Stimulated activated CD8-positive, alpha-beta memory T cell treated with anti-CD3 and anti-CD28 coated beads, Interleukin-12 subunit alpha, Interleukin-12 subunit beta, amount 100 ng/mL, for 24 hours (primary cell): Measurements from ENCODE around the gene GMEB2.
A peak's percentile ranks its signal among the peaks of the same experiment; 100 is the strongest.
"Not testable (repeated sequence)": the region's sequence is repeated elsewhere in the genome, so short reads cannot be mapped to it uniquely, and the experiment has no call there.

Experiments used
- DNase-seq: peaks from one replicate; pipeline ENCODE4 v3.0.0-alpha.2; 2020; ENCODE audit errors: extremely low read depth

Gene GMEB2

DNA sequence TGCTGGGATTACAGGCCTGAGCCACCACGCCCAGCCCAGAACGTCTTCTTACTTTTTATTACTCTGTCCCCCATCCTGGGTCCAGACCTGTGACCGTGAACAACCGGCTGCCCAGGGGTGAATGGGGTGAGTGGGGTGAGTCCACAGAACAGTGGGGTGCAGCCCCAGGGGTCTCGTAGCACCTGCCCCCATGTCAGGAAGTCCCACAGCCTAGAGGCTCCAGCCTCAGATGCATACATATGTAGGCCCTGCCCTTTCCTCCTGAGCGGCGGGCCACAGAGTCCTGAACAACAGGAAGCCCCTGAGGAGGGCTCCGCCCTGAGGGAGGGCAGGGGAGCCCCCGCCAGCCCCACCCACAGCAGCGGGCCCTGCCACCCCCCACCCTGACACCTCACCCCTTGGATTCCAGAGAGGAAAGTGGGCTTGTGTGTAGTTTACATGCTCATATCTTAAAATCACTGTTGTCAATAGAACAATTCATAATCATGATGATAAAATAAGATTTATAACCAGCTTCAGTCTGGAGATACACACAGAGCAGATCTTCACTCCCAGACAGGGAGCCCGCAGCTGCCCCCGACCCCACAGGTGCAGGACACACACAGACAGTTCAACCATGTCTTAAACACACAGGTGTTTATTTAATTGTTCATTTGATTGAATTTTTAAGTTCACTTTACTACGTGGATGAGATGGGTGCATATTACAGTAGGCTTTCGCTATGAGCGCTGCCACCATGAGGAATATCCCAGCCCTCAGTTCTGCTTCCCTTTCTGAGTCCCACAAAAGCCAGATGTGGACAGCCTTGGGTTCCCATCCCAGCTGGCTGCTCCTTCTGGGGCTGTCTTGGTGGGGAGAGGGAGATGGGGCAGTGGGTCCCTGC, 12.4 kb upstream of the GMEB2 start:
- no peak for DNase-seq

DNA sequence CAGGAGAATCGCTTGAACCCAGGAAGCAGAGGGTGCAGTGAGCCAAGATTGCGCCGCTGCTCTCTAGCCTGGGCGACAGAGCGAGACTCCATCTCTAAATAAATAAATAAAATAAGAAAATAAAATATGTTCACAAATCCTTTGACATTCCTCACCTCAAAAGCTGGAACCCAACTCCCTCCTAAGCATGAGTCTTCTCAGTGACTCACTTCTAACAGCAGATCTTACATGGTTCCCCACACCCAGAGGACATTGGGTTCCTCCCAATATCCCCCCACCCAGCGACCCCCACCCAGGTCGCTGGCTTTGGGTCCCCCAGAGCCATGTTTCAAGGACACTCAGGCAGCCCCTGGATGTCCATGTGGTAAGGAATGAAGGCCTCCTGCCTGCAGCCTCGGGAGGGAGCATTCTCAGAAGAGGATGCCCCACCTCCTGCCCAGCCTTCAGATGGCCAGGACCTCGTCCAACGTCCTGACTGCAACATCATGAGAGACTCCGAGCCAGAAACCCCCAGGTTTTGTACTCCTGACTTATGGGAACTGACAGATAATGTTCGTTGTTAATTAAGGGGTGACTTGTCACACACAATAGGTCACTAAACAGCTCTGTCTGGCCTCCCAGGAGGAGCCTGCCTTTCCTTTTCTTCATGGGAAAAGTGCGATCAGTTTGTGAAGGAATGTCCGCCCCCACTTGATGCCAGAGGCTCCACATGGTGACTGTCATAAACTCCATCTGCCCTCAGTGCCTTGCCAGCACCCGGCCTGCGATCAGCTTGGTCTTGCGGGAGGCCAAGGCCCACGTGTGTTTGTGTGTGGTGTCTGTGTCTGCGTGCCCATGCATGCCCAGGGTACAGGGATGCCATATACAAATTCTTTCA, 10.1 kb upstream of the GMEB2 start:
- DNase-seq, result no peak

DNA sequence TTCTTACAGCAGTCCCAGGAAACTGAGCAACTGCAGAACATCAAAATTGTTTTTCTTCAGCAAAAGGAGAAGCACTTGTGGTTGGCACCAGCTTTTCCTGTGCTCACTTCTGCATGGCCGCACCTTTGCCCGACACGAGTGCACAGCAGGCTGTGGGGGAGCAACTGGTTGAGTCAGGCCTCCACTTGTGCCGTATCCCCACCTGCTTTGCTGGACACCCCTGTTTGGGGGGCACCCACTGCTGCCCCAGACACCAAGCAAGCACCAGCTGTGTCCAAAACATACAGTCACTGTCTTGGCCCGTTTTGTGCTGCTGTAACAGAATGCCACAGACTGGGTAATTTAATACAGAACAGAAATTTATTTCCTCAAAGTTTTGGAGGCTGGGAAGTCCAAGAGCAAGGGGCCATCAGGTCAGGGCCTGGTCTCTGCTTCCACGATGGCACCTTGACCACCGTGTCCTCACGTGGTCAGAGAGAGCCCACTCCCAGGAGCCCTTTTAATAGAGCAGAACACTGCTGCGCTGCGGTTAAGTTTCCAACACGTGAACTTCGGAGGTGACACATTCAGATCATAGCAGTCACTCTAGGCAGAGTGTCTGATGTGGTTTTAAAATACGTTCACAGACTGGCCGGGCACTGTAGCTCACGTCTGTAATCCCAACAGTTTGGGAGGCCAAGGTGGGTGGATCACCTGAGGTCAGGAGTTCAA, 8.7 kb upstream of the GMEB2 start:
- no peak for DNase-seq

DNA sequence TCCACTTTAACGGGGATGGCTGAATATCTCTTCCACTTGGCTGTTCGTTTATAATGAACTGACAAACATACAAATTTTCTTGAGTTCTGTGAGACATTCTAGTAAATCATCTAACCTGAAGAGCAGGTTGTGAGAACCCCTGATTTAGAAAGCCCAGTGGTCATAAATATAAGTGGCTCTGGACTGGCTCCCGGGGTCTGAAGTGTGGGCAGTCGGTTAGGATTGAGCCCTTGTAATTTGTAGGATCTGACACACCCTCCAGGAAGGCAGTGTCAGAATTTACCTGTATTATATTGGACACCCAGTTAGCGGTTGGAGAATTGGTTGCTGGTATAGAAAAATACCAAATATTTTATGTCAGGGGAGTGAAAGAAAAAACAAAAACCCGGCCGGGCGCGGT, 6.8 kb upstream of the GMEB2 start:
- no peak for DNase-seq

DNA sequence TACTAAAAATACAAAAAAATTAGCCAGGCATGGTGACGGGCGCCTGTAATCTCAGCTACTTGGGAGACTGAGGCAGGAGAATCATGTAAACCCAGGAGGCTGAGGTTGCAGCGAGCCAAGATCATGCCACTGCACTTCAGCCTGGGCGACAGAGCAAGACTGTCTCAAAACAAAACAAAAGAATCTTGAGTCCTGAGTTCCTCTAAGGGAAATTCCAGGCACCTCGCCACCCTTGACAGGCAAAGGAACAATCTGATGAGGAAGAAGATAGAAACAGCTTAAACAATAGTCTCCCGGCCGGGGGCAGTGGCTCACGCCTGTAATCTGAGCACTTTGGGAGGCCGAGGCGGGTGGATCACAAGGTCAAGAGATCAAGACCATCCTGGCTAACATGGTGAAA, 4.5 kb upstream of the GMEB2 start:
- DNase-seq, result not testable (repeated sequence)

DNA sequence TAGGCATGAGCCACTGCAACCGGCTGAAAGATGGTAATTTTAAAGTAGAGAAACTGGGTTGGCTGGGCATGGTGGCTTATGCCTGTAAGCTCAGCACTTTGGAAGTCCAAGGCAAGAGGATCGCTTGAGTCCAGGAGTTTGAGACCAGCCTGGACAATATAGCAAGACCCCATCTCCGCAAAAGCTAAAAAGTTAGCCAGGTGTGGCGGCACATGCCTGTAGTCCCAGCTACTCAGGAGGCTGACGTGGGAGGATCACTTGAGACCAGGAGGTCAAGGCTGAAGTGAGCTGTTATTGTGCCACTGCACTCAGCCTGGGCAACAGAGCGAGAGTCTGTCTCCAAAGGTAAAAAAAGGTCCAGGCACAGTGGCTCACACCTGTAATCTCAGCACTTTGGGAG, 4.1 kb upstream of the GMEB2 start:
- DNase-seq, result not testable (repeated sequence)

DNA sequence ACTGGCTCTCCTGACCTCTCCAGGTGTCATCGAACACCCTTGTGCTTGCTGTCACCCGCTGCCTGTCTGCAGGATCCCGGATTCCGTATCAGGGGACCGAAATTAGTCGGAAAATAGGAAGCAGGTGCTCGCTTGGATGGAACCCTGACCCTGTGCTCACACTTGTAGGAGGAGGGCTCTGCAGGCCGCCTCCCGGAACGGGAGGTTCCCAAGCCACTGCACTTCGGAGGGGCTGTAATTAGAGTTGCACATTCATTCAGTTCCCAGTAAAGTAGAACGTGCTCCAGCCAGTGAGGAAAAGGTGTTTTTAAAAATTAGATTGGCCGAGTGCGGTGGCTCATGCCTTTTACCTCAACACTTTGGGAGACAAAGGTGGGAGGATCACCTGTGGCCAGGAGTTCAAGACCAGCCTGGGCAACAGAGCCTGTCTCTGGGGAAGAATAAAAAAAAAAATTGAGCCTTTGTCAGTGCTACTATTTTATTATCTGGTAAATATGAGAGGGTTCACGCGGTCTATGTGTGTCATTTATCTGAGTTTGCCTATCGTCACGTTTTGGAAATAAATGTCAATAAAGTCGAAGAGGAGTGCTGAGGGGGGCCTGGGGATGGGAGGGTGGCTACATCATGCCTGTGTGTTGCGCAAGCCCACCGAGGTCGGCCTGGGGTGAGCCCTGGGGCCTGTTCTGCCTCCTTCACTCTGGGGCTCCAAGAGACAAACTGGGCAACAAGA, 1.5 kb upstream of the GMEB2 start:
- DNase-seq, result no peak

DNA sequence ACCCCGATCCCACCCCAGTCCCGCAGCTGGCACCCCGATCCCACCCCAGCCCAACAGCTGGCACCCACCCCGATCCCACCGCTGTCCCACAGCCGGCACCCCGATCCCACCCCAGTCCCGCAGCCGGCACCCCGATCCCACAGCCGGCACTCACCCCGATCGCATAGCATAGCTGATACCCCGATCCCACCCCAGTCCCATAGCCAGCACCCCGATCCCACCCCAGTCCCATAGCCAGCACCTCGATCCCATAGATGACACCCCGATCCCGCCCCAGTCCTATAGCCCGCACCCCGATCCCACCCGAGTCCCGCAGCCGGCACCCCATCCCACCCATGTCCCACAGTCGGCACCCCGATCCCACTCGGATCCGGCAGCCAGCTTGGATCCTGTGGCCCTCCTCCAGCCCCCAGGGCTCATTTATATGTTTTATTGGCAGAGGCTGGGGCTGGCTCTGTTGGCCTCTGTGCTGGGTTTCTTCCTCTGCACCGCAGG, 897 bp upstream of the GMEB2 start:
- no peak for DNase-seq

DNA sequence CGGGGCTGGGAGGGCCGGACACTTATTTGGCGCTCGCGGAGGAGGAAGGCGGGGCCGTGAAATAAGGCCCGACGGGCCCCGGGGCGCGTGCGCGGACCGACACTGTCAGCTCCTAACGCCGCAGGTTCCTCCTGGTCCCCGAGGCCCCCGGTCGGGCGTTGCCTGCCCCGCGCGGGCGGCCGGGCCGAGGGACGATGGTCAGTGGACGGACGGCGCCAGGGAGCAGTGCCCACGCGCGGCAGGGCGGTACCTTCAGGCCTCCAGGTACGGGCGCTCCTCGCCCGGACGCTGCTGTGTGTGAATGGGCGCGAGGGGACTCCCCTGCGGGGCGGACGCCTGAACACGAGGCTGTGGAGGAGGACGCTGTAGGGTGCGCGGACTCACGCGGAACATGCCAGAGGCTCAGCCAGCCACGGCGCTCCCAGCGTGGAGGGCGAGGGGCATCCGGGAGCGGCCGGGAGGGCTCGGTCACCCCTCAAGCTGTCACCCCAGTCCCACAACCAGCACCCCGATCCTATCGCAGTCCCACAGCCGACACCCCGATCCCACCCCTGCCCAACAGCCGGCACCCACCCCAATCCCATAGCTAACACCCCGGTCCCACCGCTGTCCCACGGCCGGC, 339 bp upstream of the GMEB2 start:
- DNase-seq, result peak; percentile 85

DNA sequence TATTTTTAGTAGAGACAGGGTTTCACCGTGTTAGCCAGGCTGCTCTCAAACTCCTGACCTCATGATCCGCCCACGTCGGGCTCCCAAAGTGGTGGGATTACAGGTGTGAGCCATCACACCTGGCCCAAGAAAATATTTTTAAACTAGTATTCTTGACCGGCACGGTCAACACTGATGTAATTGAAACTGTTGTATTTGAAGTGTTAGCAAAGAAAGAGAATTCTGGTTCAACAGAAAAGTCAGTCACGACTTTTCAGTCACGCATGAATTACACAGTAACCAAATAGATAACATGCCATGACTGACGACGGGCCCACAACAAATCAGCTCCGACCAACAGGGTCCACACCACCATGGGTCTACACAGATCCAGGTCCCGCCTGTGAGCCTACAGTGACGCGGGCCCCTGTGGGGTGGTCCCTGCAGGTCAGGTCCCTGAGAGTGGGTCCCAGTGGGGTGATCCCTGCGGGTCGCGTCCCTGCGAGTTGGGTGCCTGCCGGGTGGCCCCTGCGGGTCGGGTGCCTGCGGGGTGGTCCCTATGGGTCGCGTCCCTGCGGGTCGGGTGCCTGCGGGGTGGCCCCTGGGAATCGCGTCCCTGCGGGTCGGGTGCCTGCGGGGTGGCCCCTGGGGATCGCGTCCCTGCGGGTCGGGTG, 1.0 kb downstream of the GMEB2 start:
- DNase-seq, result no peak

DNA sequence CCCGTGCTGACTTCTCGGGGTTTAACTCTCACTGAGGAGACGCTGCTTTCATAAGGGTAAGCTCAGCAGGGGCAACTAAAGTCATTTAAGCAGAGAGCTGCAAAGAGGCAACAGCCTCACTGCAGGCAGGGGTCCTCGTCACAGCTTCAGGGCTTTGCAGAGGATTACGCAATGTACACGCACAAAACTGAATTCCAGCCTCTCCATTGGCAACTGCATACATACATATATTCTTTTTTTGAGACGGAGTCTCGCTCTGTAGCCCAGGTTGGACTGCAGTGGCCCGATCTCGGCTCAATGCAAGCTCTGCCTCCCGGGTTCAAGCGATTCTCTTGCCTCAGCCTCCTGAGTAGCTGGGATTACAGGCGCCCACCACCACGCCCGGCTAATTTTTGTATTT, 2.4 kb downstream of the GMEB2 start:
- DNase-seq, result no peak

DNA sequence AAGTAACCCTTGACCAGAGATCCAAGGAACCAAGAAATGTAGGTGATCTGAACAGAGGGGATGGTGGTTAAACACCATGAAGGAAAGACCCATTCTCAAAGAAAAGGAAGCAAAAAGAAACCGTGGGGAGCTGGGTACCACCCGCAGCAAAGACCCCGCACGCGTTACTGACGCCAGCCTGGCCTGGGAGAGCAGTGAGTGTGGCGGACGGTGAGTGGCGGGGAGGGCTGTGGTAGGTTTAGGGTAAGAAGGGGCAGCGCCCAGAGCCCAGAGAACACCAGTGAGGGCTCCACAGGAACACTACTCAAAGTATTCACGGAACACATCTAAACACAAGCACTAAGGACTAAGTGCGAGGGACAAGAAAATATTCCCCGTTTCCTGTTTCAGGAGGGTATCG, 4.2 kb downstream of the GMEB2 start:
- no peak for DNase-seq

DNA sequence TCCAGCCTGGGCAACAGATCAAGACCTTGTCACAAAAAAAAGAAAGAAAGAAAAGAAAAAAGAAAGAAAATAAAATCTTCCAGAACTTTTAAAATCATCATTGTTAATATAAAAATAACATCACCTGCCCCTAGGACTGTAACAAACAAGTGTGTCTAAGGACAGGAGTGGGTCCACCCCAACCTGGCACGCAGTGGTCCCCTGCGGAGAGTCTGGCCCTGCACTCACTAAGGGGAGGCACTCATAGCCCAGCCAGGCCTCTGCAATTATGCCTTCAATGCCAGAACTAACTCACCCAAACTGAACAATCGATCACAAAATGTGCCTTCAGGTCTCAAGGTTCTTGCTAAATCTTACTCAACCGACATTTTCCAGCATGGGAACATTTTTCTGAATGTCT, 4.8 kb downstream of the GMEB2 start:
- no peak for DNase-seq

DNA sequence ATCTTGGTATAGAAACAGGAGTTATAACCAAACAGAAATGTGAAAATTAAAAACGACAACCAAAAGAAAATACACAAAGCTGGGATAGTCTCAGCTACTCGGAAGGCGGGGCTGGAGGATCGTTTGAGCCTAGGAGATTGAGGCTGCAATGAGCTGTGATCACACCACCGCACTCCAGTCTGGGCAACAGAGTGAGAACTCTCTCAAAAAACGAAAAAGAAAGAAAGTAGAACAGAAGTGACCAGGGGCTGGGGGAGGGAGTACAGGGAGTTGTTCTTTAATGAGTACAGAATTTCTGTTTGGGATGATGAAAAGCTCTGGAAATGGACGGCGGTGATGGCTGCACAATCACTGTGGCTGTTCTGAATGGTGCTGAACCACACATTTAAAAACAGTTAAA, 5.9 kb downstream of the GMEB2 start:
- no peak for DNase-seq

DNA sequence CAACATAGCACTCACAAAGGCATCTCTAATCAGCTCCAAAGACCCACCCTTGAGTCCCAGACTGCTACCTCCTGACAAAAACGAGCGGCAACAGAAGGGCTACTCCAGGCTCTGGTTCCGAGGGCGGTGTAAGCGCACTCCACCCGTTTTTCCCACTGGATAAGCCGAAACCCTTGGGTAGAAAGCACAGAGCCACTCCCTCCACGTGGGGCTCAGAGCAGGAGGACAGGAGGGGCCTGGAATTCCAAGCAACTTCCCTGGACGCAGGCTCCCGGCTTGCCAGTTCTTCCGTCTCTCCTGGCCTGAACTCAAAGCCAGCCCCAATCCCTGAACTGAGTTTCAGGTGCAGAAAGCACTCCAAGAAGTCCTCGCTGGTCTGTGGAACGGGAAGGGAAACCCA, 7.4 kb downstream of the GMEB2 start:
- no peak for DNase-seq

DNA sequence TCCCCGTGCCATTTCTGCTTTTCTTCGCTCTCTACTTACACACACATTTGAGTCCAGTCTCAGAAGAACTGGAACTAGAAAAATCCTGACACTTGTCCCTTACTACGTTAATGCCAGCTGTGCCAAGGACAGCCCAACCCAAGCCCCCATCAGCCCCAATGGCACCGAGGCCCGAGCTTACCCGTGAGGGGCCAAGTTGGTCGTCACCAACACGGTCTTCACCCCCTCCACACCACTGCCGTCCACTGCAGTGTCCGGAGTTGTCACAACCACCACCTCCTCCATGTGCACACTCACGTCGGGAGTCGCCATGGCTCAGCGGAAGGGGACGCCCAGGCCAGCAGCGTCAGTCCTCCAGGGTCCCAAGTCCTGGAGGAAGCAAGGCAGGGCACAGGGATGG, 7.8 kb downstream of the GMEB2 start:
- no peak for DNase-seq

DNA sequence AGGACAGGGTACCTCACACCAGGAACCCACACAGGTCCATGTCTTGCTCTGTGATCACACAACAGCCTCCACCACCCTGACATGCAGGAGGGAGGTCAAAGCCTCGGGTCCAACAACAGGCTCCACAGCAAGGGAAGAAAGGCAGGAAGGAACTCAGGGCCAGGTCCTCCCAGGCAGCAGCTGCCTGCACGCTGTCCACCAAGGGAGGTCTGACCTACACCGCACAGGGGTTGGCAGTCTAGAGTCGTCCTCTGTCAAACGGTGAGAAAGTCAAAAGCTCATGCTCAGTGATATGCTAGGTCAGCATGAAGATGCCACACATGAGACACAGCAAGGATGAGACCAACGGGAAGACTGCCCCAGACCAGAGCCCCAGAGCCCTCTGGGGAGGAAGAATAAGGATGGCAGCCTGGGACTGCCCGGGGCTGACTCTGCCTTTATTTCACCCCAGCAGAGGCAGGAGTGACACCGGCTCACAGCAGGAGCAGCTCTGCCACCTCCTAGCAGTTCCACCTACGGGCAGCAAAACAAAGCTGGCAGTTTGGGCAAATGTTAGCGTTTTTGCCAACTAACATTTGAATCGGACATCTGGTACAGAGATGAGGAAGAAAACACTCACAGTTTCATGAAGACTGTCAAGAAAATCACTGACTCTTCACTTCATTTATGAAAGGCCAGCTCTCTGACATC, 8.5 kb downstream of the GMEB2 start:
- DNase-seq, result no peak

DNA sequence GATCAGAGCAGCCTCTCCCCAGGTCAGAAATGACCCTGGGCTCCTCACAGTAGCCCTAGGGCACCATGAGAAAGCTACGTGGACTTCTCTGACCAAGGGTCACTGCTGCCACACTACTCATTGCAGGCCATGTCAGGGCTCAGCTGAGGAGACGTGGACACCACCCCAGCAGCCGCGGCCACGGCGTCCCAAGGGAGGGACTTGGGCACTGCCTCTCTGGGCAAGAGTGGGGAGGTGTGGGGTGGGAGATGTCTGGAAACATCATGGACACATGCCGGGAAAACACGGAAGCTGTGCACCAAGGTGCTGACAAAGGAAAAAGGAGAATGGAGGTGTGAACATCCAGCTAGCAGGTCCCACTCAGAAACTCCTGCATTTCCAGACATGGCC, 9.0 kb downstream of the GMEB2 start:
- no peak for DNase-seq

DNA sequence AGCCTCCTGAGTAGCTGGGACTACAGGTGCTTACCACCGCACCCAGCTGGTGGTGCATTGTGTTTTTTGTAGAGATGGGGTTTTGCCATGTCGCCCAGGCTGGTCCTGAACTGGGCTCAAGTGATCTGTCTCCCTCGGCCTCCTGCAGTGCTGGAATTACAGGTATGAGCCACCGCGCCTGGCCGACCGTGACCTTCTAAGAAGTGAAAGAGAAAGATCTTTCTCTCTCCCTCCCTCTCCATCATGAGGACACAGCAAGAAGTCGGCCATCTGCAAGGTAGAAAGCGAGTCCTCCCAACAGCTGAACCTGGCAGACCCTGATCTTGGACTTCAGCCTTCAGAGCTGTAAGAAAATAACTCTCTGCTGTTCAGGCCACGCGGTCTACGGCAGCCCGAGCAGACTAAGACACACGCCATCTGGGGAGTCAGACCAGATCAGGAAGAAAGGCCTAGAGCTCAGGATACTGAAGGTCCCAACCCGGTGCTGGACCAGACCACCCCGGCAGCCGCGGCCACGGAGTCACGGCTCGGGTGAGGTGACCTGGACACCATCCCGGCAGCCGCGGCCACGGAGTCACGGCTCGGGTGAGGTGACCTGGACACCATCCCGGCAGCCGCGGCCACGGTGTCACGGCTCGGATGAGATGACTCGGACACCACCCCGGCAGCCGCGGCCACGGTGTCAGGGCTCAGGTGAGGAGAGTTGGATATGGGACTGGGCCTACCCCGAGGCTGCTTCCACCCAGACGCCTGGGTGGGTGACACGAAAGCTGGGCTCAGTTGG, 9.6 kb downstream of the GMEB2 start:
- DNase-seq, result no peak
